ENCODE results near the gene B3GNT7. TPM values are rescaled to one million over a fixed set of nuclear protein-coding genes. Genes with fewer than 3 reads are reported as not detected.
"Not testable (repeated sequence)": the region's sequence is repeated elsewhere in the genome, so short reads cannot be mapped to it uniquely, and the experiment has no call there.

The B3GNT7 gene
- total RNA-seq, 1 experiment from 2014 or later = 0.14 TPM

- in situ Hi-C loops (cut with HindIII; ENCODE audit: low sequenced_read_pairs) = no loop called here
Measured at GRCh38 chr2:231413456-231413855, 17.9 kb downstream of the B3GNT7 start.

GRCh38 chr2:231413921-231414476 lies 18.5 kb downstream of the B3GNT7 start:
- in situ Hi-C loops (cut with HindIII; ENCODE audit: low sequenced_read_pairs) = no loop called here
- DNase-seq (ENCODE audit: low spot score) = no peak

More at GRCh38 chr2:231413456-231413855, 17.9 kb downstream of the B3GNT7 start:
- DNase-seq (ENCODE audit: low spot score) = no peak

- in situ Hi-C loops (cut with HindIII; ENCODE audit: low sequenced_read_pairs) = no loop called here
- no peak for DNase-seq (ENCODE audit: low spot score)
Measured at GRCh38 chr2:231415029-231415428, 19.5 kb downstream of the B3GNT7 start.

- DNase-seq (ENCODE audit: low spot score) = no peak
- in situ Hi-C loops (cut with HindIII; ENCODE audit: low sequenced_read_pairs) = no loop called here
Measured at GRCh38 chr2:231418820-231419640, 23.5 kb downstream of the B3GNT7 start.

GRCh38 chr2:231421051-231421580 lies 25.6 kb downstream of the B3GNT7 start:
- no peak for DNase-seq (ENCODE audit: low spot score)
- in situ Hi-C loops (cut with HindIII; ENCODE audit: low sequenced_read_pairs) = no loop called here

- in situ Hi-C loops (cut with HindIII; ENCODE audit: low sequenced_read_pairs) = no loop called here
- DNase-seq (ENCODE audit: low spot score) = no peak
Measured at GRCh38 chr2:231422056-231422455, 26.5 kb downstream of the B3GNT7 start.

- DNase-seq (ENCODE audit: low spot score) = no peak
- in situ Hi-C loops (cut with HindIII; ENCODE audit: low sequenced_read_pairs) = no loop called here
Measured at GRCh38 chr2:231423176-231423575, 27.7 kb downstream of the B3GNT7 start.

GRCh38 chr2:231425291-231425810 lies 29.8 kb downstream of the B3GNT7 start:
- in situ Hi-C loops (cut with HindIII; ENCODE audit: low sequenced_read_pairs) = no loop called here
- no peak for DNase-seq (ENCODE audit: low spot score)

GRCh38 chr2:231425811-231426703 lies 30.5 kb downstream of the B3GNT7 start:
- no peak for DNase-seq (ENCODE audit: low spot score)
- in situ Hi-C loops (cut with HindIII; ENCODE audit: low sequenced_read_pairs) = no loop called here

GRCh38 chr2:231427116-231427515 lies 31.6 kb downstream of the B3GNT7 start:
- in situ Hi-C loops (cut with HindIII; ENCODE audit: low sequenced_read_pairs) = no loop called here
- DNase-seq (ENCODE audit: low spot score) = no peak

- no peak for DNase-seq (ENCODE audit: low spot score)
- in situ Hi-C loops (cut with HindIII; ENCODE audit: low sequenced_read_pairs) = no loop called here
Measured at GRCh38 chr2:231429152-231429551, 33.6 kb downstream of the B3GNT7 start.

- DNase-seq (ENCODE audit: low spot score) = no peak
Measured at GRCh38 chr2:231429901-231430300, 34.4 kb downstream of the B3GNT7 start.

GRCh38 chr2:231430437-231430836 lies 34.9 kb downstream of the B3GNT7 start:
- DNase-seq (ENCODE audit: low spot score); in situ Hi-C loops (cut with HindIII; ENCODE audit: low sequenced_read_pairs): not testable (repeated sequence)

More at GRCh38 chr2:231429901-231430300, 34.4 kb downstream of the B3GNT7 start:
- in situ Hi-C loops (cut with HindIII; ENCODE audit: low sequenced_read_pairs) = no loop called here

GRCh38 chr2:231431606-231432005 lies 36.1 kb downstream of the B3GNT7 start:
- in situ Hi-C loops (cut with HindIII; ENCODE audit: low sequenced_read_pairs) = no loop called here

GRCh38 chr2:231433990-231434389 lies 38.5 kb downstream of the B3GNT7 start:
- in situ Hi-C loops (cut with HindIII; ENCODE audit: low sequenced_read_pairs) = no loop called here

More at GRCh38 chr2:231431606-231432005, 36.1 kb downstream of the B3GNT7 start:
- DNase-seq (ENCODE audit: low spot score) = no peak

GRCh38 chr2:231436957-231437356 lies 41.4 kb downstream of the B3GNT7 start:
- in situ Hi-C loops (cut with HindIII; ENCODE audit: low sequenced_read_pairs) = no loop called here
- DNase-seq (ENCODE audit: low spot score) = no peak

More at GRCh38 chr2:231433990-231434389, 38.5 kb downstream of the B3GNT7 start:
- DNase-seq (ENCODE audit: low spot score) = no peak

GRCh38 chr2:231449503-231450054 lies 54.1 kb downstream of the B3GNT7 start:
- DNase-seq (ENCODE audit: low spot score) = no peak
- in situ Hi-C loops (cut with HindIII; ENCODE audit: low sequenced_read_pairs) = no loop called here

GRCh38 chr2:231450548-231450989 lies 55.1 kb downstream of the B3GNT7 start:
- in situ Hi-C loops (cut with HindIII; ENCODE audit: low sequenced_read_pairs) = no loop called here
- DNase-seq (ENCODE audit: low spot score) = no peak
